SK-N-SH treated with all-trans-retinoic acid at 6 μM for 48 hours (cell line): ENCODE data around the gene MNX1.

Experiments
- BACH2 ChIP-seq: fragments of 250-450 bp; sonication (Bioruptor Pico); IDR thresholded peaks from 2 replicates; pipeline ENCODE4 v1.9.0; 2021; ENCODE audit warnings: mild to moderate bottlenecking, borderline replicate concordance
- CSDC2 ChIP-seq: fragments of 250-450 bp; sonication (Bioruptor Pico); IDR thresholded peaks from 2 replicates; pipeline ENCODE4 v1.5.0; 2020; ENCODE audit warnings: mild to moderate bottlenecking, moderate library complexity
- ISL1 ChIP-seq: fragments of 250-450 bp; sonication (Bioruptor Pico); IDR thresholded peaks from 2 replicates; pipeline ENCODE4 v2.1.2; 2022; ENCODE audit warnings: mild to moderate bottlenecking, moderate library complexity
- SNAI2 ChIP-seq: fragments of 250-450 bp; sonication (Bioruptor Pico); IDR thresholded peaks from 2 replicates; pipeline ENCODE4 v1.5.0; 2020; ENCODE audit warnings: mild to moderate bottlenecking, moderate library complexity
- TOX ChIP-seq: fragments of 250-450 bp; sonication (Bioruptor Pico); IDR thresholded peaks from 2 replicates; pipeline ENCODE4 v1.8.0; 2021; ENCODE audit warnings: mild to moderate bottlenecking, moderate library complexity, borderline replicate concordance
- ZFP3 ChIP-seq: fragments of 250-450 bp; sonication (Bioruptor Pico); IDR thresholded peaks from 2 replicates; pipeline ENCODE4 v1.5.0; 2020; ENCODE audit warnings: mild to moderate bottlenecking, moderate library complexity
- ZFP30 ChIP-seq: fragments of 450-650 bp; formaldehyde crosslinking; IDR thresholded peaks from 2 replicates; pipeline ENCODE4 v1.5.0; 2022; ENCODE audit warnings: mild to moderate bottlenecking, moderate library complexity
- ZNF70 ChIP-seq: fragments of 450-650 bp; formaldehyde crosslinking; IDR thresholded peaks from 2 replicates; pipeline ENCODE4 v1.5.0; 2020; ENCODE audit warnings: mild to moderate bottlenecking, moderate library complexity
- ZNF8 ChIP-seq: fragments of 450-650 bp; formaldehyde crosslinking; IDR thresholded peaks from 2 replicates; pipeline ENCODE4 v1.5.0; 2020; ENCODE audit warnings: mild to moderate bottlenecking, moderate library complexity
- TF ChIP-seq, protein P1 (sequence below): fragments of 250-450 bp; sonication (Bioruptor Pico); IDR thresholded peaks from 2 replicates; pipeline ENCODE4 v1.5.0; 2020; ENCODE audit warnings: mild to moderate bottlenecking, moderate library complexity
- TF ChIP-seq, protein P2 (sequence below): fragments of 250-450 bp; sonication (Bioruptor Pico); IDR thresholded peaks from 2 replicates; pipeline ENCODE4 v1.8.0; 2021; ENCODE audit warnings: low read depth, mild to moderate bottlenecking, moderate library complexity, borderline replicate concordance
- TF ChIP-seq, protein P3 (sequence below): fragments of 250-450 bp; sonication (Bioruptor Pico); IDR thresholded peaks from 2 replicates; pipeline ENCODE4 v1.5.1; 2020; ENCODE audit warnings: low read depth, mild to moderate bottlenecking, moderate library complexity

DNA sequence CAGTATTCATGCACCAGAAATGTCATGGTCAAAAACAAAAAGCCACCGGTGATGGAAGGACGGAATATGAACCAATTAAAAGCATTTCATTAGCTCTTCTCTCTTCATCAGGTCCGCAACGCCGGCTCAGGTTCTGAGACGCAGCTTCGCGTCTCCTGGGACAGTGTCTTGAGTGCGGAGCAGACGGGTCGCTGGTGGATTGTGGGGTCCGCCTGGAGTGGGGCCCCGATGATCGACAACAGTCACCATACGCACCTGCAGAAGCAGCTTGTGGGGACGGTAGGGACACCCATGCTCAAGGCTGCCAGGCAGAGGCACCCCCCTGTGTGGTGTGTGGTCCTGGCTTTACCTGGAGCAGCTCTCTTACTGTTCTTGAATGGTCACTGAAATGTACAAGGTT is 47.6 kb downstream of the MNX1 start:
- TF ChIP-seq SNAI2 (CRISPR knock-in tag) (no peak), CSDC2 (CRISPR knock-in tag) (no peak), TOX (CRISPR knock-in tag) (no peak), ZNF8 (CRISPR knock-in tag) (no peak), BACH2 (CRISPR knock-in tag) (no peak), ZFP3 (CRISPR knock-in tag) (no peak), ISL1 (no peak), ZFP30 (CRISPR knock-in tag) (no peak), ZNF70 (no peak)
- TF ChIP-seq, protein P1, sequence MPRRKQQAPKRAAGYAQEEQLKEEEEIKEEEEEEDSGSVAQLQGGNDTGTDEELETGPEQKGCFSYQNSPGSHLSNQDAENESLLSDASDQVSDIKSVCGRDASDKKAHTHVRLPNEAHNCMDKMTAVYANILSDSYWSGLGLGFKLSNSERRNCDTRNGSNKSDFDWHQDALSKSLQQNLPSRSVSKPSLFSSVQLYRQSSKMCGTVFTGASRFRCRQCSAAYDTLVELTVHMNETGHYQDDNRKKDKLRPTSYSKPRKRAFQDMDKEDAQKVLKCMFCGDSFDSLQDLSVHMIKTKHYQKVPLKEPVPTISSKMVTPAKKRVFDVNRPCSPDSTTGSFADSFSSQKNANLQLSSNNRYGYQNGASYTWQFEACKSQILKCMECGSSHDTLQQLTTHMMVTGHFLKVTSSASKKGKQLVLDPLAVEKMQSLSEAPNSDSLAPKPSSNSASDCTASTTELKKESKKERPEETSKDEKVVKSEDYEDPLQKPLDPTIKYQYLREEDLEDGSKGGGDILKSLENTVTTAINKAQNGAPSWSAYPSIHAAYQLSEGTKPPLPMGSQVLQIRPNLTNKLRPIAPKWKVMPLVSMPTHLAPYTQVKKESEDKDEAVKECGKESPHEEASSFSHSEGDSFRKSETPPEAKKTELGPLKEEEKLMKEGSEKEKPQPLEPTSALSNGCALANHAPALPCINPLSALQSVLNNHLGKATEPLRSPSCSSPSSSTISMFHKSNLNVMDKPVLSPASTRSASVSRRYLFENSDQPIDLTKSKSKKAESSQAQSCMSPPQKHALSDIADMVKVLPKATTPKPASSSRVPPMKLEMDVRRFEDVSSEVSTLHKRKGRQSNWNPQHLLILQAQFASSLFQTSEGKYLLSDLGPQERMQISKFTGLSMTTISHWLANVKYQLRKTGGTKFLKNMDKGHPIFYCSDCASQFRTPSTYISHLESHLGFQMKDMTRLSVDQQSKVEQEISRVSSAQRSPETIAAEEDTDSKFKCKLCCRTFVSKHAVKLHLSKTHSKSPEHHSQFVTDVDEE (CRISPR knock-in tag) = no peak
- TF ChIP-seq, protein P2, sequence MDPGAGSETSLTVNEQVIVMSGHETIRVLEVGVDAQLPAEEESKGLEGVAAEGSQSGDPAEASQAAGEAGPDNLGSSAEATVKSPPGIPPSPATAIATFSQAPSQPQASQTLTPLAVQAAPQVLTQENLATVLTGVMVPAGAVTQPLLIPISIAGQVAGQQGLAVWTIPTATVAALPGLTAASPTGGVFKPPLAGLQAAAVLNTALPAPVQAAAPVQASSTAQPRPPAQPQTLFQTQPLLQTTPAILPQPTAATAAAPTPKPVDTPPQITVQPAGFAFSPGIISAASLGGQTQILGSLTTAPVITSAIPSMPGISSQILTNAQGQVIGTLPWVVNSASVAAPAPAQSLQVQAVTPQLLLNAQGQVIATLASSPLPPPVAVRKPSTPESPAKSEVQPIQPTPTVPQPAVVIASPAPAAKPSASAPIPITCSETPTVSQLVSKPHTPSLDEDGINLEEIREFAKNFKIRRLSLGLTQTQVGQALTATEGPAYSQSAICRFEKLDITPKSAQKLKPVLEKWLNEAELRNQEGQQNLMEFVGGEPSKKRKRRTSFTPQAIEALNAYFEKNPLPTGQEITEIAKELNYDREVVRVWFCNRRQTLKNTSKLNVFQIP (CRISPR knock-in tag) = no peak
- TF ChIP-seq, protein P3, sequence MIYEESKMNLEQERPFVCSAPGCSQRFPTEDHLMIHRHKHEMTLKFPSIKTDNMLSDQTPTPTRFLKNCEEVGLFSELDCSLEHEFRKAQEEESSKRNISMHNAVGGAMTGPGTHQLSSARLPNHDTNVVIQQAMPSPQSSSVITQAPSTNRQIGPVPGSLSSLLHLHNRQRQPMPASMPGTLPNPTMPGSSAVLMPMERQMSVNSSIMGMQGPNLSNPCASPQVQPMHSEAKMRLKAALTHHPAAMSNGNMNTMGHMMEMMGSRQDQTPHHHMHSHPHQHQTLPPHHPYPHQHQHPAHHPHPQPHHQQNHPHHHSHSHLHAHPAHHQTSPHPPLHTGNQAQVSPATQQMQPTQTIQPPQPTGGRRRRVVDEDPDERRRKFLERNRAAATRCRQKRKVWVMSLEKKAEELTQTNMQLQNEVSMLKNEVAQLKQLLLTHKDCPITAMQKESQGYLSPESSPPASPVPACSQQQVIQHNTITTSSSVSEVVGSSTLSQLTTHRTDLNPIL (CRISPR knock-in tag) = no peak
